PFSK-1 (cell line): ENCODE data around the gene WNK1.

Experiments
- FOXP2 ChIP-seq: optimal IDR thresholded peaks from 2 replicates; pipeline ENCODE3; 2011; ENCODE audit warnings: borderline replicate concordance, control low read depth, inconsistent platforms; ENCODE audit not compliant: insufficient read depth; ENCODE audit errors: extremely low read length, extremely low read depth
- POLR2AphosphoS5 ChIP-seq: IDR thresholded peaks from 2 replicates; pipeline ENCODE4 v1.6.1; 2012; ENCODE audit warnings: low read depth, mild to moderate bottlenecking, control low read depth, low read length, moderate library complexity
- TAF1 ChIP-seq: IDR thresholded peaks from 2 replicates; pipeline ENCODE4 v1.6.1; 2012; ENCODE audit warnings: low read length, control low read depth, borderline replicate concordance; ENCODE audit not compliant: insufficient read depth

DNA sequence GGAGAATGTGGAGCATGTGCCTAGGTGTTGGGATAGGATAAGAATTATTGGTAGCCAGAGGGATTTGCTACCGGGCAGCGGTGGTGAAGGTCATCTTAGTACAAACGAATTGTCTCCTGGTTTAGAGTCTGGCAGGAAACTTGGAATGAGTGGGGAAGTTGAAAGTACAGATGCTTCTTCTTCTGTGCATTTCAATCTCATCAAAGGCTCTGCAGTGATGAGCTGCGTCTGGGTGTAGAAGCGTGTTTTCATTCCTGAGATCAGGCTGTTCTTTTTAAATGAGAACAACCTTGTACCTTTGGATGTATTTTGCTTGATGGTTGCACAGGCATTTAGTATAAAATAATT, 2.1 kb downstream of the WNK1 start:
- TF ChIP-seq FOXP2 (no peak), POLR2AphosphoS5 (no peak), TAF1 (no peak)
